T-helper 9 cell (primary cell): ENCODE data around the gene DOC2A.
"Not testable (repeated sequence)": the region's sequence is repeated elsewhere in the genome, so short reads cannot be mapped to it uniquely, and the experiment has no call there.

Experiments
- DNase-seq: peaks from one replicate; pipeline ENCODE4 v3.0.0-alpha.2; 2020

Gene DOC2A

GRCh38 chr16:29963021-29963743 is 47.6 kb downstream of the DOC2A start:
- DNase-seq = no peak

GRCh38 chr16:29962344-29962994 is 48.4 kb downstream of the DOC2A start:
- no peak for DNase-seq

DNA sequence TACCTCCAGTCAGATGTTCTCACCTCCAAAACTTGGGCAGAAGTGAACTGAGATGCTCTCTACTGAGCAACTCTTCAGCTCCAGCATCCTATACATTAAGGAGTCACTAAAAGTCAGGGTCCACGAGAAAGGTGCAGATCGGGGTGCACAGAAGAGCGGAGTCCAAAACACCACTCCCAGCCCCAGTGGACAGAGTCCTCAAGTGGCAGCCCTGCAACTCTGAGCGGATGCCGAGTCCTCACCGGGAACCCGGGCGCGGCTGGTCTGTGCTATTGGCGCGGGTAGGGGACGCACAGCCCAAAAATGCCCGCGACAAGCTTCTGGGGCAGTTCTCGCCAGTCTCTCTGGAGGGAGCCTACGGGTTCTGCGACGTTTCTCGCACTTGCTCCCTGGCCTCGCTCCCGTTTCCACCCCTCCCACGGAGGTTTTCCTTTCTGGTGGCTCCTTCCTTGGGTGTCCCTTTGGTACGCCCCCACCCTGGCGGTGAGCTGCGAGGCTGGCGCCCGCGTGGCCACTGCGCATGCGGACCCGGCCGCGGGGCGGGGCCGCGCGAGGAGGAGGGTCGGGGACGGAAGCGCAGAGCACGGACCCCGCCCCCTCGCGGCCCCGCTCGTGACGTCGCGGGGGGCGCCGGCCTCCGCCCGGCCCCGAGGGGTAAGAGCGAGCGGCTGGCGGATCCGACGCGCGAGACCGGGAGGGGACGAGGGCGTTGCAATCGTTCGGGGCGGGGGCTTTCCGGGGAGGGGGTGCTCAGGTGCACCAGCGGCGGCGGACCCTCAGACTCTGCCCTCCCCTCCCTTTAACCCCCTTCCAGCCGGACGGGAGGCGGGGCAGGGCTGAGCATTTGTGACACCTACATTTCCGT is 49.1 kb downstream of the DOC2A start, which contains the start of gene TMEM219:
Gene TMEM219 (plus strand): TSS at position 601 of the 865 bp plus-strand sequence. CDS start 1,065 bp downstream, outside the sequence.
- peak; percentile 90 for DNase-seq

DNA sequence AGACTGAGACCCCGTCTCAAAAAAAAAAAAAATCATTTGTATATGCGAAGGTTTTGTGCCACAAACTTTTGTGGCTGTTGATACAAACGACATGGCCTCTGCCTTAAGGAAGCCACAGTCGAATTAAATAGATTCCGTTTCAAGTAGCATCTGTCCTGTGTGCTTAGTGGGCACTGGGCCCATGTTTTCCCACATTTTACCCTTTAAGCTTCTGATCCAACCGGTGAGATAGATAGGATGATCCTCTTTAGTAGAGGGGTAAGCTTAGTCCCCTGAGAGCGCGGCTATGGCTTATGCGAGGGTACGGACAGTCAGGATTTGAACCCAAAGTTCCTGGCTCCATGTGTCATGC is 49.7 kb downstream of the DOC2A start:
- no peak for DNase-seq

DNA sequence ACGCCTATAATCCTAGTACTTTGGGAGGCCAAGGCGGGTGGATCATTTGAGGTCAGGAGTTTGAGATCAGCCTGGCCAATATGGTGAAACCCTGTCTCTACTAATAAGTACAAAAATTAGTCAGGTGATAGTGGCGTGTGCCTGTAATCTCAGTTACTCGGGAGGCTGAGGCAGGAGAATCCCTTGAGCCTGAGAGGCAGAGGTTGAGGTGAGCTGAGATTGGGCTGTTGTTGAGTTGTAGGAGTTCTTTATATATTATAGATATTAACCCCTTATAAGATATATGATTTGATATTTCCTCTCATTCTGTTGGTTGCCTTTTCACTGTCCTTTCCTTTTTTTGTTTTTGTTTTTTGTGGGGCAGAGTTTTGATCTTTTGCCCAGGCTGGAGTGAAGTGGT is 51.0 kb downstream of the DOC2A start:
- not testable (repeated sequence) for DNase-seq

- no peak for DNase-seq
Observed at GRCh38 chr16:29959293-29959692, 51.5 kb downstream of the DOC2A start.

GRCh38 chr16:29958756-29959155 is 52.1 kb downstream of the DOC2A start:
- no peak for DNase-seq
